Smooth muscle cell of the pulmonary artery (primary cell): ENCODE results near the gene CDYL. TPM values are rescaled to one million over a fixed set of nuclear protein-coding genes. Genes with fewer than 3 reads are reported as not detected.

Experiments used
- total RNA-seq: library from RNA; depleted of rRNA; stranded (reverse); fragments of >200 nt; gene quantifications from 2 replicates; pipeline ENCODE4 v1.2.3, GENCODE V29; 2014

The CDYL gene, protein sequence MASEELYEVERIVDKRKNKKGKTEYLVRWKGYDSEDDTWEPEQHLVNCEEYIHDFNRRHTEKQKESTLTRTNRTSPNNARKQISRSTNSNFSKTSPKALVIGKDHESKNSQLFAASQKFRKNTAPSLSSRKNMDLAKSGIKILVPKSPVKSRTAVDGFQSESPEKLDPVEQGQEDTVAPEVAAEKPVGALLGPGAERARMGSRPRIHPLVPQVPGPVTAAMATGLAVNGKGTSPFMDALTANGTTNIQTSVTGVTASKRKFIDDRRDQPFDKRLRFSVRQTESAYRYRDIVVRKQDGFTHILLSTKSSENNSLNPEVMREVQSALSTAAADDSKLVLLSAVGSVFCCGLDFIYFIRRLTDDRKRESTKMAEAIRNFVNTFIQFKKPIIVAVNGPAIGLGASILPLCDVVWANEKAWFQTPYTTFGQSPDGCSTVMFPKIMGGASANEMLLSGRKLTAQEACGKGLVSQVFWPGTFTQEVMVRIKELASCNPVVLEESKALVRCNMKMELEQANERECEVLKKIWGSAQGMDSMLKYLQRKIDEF
- total RNA-seq, result 15.6 and 19.5 TPM in 2 replicates

DNA sequence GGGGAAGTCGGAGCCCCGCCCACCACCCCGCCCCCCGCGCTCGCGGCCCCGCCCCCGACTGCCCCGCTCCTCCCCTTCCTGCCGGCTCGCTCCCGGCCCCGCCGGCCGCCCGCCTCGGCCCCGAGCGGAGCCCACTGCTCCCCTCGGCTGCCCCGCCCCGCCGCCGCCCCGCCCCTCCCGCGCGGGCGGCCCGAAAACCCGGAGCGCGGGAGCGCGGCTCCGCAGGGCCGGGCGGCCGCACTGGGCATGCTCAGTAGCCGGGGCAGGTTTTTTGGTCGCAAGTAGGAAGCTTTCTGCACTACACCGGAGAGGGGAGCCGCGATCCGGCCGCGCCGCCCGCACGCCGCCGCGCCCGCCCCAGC, at the start of gene CDYL:
TSS of gene CDYL (plus strand) at position 274 of the 362 bp plus-strand sequence. CDS start 380 bp downstream, outside the sequence.

DNA sequence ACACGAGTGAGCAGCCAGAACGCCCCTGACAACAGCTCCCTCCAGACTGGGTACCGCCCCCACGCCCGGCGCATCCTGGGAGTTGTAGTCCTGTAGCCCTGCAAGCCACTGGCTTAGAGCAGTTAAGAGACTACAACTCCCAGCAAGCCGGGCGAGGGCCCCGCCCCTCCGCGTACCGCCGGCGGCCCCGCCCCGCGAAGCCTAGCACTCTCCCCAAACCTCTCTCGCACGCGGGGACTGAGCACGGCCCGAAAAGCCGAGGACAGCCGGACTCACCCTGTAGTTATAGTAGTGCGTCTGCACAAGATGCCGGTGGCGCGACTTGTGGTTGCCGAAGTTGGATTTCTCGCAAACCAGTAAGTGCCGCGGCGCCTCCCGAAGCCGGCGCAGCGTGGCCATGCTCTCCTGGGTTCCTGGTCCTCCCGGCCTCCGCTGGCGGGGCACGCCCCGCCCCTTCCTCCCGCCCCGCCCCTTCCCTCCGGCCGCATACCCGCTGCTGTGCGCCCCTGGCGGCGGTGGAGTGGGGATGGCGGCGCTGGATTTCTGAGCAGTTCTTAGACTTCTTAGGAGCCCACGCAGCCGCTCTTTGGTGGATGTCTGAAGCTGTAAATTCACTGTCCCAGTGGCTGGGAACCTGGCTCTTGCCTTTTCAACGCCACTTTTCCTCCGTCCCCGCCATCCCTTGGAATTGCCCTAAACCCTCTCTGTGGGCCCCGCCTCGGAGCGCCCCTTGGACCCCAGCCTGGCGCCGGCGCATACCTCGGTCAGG, 227.6 kb downstream of the CDYL start, which contains the start of gene RPP40:
TSS of gene RPP40 (minus strand) at position 434 of the 769 bp plus-strand sequence. CDS start at position 399, 35 bp downstream.

Other genes starting within 250 kb of the CDYL start
- 8.3 and 17.9 TPM in 2 replicates for gene RPP40, start 227.6 kb downstream of the CDYL start, total RNA-seq